Chondrocyte (in vitro differentiated cells): ENCODE measurements around the gene PTPRCAP. TPM values are rescaled to one million over a fixed set of nuclear protein-coding genes. Genes with fewer than 3 reads are reported as not detected.

Experiments used
- DNase-seq: peaks from one replicate; pipeline ENCODE4 v3.0.0; 2021; ENCODE audit warnings: mixed read lengths, low spot score
- H3K27ac Mint-ChIP-seq: one replicate; pipeline ENCODE4 v1.8.0; 2021; ENCODE audit warnings: mild to moderate bottlenecking, moderate library complexity, mixed read lengths; ENCODE audit not compliant: unreplicated experiment
- H3K27me3 Mint-ChIP-seq: 2 replicates; pipeline ENCODE4 v1.8.0; 2021; ENCODE audit warnings: low read depth, mixed read lengths
- H3K36me3 Mint-ChIP-seq: 2 replicates; pipeline ENCODE4 v1.8.0; 2021; ENCODE audit warnings: low read depth, mixed read lengths
- H3K4me1 Mint-ChIP-seq: 2 replicates; pipeline ENCODE4 v1.8.0; 2021; ENCODE audit warnings: low read depth, mild to moderate bottlenecking, mixed read lengths
- H3K4me3 Mint-ChIP-seq: one replicate; pipeline ENCODE4 v1.8.0; 2021; ENCODE audit warnings: mild to moderate bottlenecking, moderate library complexity, mixed read lengths; ENCODE audit not compliant: unreplicated experiment
- H3K9me3 Mint-ChIP-seq: 2 replicates; pipeline ENCODE4 v1.8.0; 2021; ENCODE audit warnings: low read depth, mixed read lengths
- total RNA-seq: library from RNA; stranded (reverse); gene quantifications from 3 replicates; pipeline ENCODE4 v1.2.1, GENCODE V29; 2021
- TF ChIP-seq, protein P1 (sequence below): fragments of 200-600 bp; sonication (generic); IDR thresholded peaks from 2 replicates; pipeline ENCODE4 v1.5.0; 2021; ENCODE audit warnings: antibody characterized with exemption, mild to moderate bottlenecking, moderate library complexity

Gene PTPRCAP
- total RNA-seq, 1 donor from 2014 or later = 0.47 TPM

DNA sequence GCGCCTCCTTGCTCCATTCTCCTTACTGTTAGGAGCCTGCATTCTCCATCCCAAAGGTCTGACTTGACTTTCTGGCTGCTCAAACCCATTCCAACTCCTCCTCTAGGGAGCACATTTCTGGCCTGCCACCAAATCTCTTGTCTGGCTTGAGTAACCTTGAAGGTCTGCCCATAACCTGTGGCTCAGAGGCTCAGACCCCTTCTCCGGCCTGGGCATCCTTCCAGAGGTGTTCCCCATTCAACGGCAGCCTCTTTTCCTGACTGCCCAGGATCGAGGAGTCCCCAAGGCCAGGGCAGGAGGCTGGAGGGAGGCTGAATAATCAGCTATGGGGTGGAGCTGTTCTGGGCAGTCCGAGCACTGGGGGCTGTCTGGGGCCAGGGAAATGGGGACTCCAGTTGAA is 43.5 kb downstream of the PTPRCAP start:
- TF ChIP-seq, protein P1, sequence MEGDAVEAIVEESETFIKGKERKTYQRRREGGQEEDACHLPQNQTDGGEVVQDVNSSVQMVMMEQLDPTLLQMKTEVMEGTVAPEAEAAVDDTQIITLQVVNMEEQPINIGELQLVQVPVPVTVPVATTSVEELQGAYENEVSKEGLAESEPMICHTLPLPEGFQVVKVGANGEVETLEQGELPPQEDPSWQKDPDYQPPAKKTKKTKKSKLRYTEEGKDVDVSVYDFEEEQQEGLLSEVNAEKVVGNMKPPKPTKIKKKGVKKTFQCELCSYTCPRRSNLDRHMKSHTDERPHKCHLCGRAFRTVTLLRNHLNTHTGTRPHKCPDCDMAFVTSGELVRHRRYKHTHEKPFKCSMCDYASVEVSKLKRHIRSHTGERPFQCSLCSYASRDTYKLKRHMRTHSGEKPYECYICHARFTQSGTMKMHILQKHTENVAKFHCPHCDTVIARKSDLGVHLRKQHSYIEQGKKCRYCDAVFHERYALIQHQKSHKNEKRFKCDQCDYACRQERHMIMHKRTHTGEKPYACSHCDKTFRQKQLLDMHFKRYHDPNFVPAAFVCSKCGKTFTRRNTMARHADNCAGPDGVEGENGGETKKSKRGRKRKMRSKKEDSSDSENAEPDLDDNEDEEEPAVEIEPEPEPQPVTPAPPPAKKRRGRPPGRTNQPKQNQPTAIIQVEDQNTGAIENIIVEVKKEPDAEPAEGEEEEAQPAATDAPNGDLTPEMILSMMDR = no peak
- no peak overlapping the region for H3K27ac Mint-ChIP-seq
- H3K27me3 Mint-ChIP-seq = no peaks in the 10 kb centered on the region
- H3K36me3 Mint-ChIP-seq = peaks cover 12% of the 10 kb centered on the region
- peaks cover 21% of the 10 kb centered on the region for H3K4me1 Mint-ChIP-seq
- no peak for DNase-seq
- H3K4me3 Mint-ChIP-seq = no peak overlapping the region
- H3K9me3 Mint-ChIP-seq = no peaks in the 10 kb centered on the region

DNA sequence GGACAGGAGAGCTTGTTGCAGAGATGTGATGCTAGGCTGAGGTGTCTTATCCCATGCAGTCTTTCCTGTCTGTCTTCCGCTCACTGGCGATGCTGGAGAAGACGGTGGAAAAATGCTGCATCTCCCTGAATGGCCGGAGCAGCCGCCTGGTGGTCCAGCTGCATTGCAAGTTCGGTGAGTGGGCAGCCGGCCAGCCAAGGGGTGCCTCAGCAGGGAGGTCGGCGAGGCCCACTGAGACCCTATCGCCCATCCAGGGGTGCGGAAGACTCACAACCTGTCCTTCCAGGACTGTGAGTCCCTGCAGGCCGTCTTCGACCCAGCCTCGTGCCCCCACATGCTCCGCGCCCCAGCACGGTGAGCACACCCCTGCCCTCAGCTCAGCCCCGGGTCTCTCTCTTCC is 44.0 kb downstream of the PTPRCAP start:
- no peak overlapping the region for H3K4me3 Mint-ChIP-seq
- no peaks in the 10 kb centered on the region for H3K27me3 Mint-ChIP-seq
- DNase-seq = no peak
- TF ChIP-seq, protein P1 = no peak
- peaks cover 21% of the 10 kb centered on the region for H3K4me1 Mint-ChIP-seq
- H3K27ac Mint-ChIP-seq = no peak overlapping the region
- no peaks in the 10 kb centered on the region for H3K9me3 Mint-ChIP-seq
- peaks cover 11% of the 10 kb centered on the region for H3K36me3 Mint-ChIP-seq

- no peak for DNase-seq
- Mint-ChIP-seq H3K36me3 (peaks cover 3% of the 10 kb centered on the region), H3K4me3 (peak overlapping the region; percentile 90), H3K27ac (peak overlapping the region; percentile 92), H3K27me3 (no peaks in the 10 kb centered on the region), H3K9me3 (no peaks in the 10 kb centered on the region), H3K4me1 (peaks cover 21% of the 10 kb centered on the region)
- TF ChIP-seq, protein P1 = no peak
Observed at GRCh38 chr11:67392183-67392715, 45.2 kb downstream of the PTPRCAP start.

- H3K4me1 Mint-ChIP-seq = peaks cover 21% of the 10 kb centered on the region
- peak within 1 kb of the TSS; percentile 92 for H3K27ac Mint-ChIP-seq
- no peaks in the 10 kb centered on the region for H3K9me3 Mint-ChIP-seq
- peak within 1 kb of the TSS; percentile 90 for H3K4me3 Mint-ChIP-seq
- H3K27me3 Mint-ChIP-seq = no peaks in the 10 kb centered on the region
- H3K36me3 Mint-ChIP-seq = peaks cover 1% of the 10 kb centered on the region
- TF ChIP-seq, protein P1 = peak; percentile 25
- no peak for DNase-seq
Observed at GRCh38 chr11:67391304-67392182, 45.9 kb downstream of the PTPRCAP start, which contains the start of gene RAD9A. Gene RAD9A (plus strand): TSS chr11:67391986. CDS start chr11:67392045, 59 bp downstream.

DNA sequence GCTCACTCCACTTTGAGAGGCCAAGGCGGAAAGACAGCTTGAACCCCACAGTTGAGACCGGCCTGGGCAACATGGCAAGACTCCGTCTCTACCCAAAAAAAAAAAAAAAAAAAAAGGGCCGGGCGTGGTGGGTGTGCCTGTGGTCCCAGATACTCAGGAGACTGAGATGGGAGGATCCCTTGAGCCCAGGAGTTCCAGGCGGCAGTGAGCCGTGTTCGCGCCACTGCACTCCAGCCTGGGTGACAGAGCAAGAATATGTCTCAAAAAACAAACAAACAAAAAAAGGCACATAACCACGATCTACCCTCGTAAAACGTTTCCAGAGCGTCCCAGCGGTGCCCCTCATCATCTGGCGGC is 46.6 kb downstream of the PTPRCAP start:
- Mint-ChIP-seq H3K36me3 (peaks cover 1% of the 10 kb centered on the region), H3K27ac (peak overlapping the region; percentile 83)

More for the DNA sequence above, 46.6 kb downstream of the PTPRCAP start:
- peak overlapping the region; percentile 90 for H3K4me3 Mint-ChIP-seq
- peaks cover 21% of the 10 kb centered on the region for H3K4me1 Mint-ChIP-seq
- no peaks in the 10 kb centered on the region for H3K27me3 Mint-ChIP-seq
- TF ChIP-seq, protein P1 = no peak
- DNase-seq = no peak
- H3K9me3 Mint-ChIP-seq = no peaks in the 10 kb centered on the region
